ENCODE measurements around the gene RBKS. TPM values are rescaled to one million over a fixed set of nuclear protein-coding genes. Genes with fewer than 3 reads are reported as not detected.
A peak's percentile ranks its signal among the peaks of the same experiment; 100 is the strongest.

Gene RBKS
- total and polyA plus RNA-seq, 2 of the 13 experiments (the other 11 are each of a cell fraction or from before 2014, with no cell fraction given), result 7.7 to 8.3 TPM

DNA sequence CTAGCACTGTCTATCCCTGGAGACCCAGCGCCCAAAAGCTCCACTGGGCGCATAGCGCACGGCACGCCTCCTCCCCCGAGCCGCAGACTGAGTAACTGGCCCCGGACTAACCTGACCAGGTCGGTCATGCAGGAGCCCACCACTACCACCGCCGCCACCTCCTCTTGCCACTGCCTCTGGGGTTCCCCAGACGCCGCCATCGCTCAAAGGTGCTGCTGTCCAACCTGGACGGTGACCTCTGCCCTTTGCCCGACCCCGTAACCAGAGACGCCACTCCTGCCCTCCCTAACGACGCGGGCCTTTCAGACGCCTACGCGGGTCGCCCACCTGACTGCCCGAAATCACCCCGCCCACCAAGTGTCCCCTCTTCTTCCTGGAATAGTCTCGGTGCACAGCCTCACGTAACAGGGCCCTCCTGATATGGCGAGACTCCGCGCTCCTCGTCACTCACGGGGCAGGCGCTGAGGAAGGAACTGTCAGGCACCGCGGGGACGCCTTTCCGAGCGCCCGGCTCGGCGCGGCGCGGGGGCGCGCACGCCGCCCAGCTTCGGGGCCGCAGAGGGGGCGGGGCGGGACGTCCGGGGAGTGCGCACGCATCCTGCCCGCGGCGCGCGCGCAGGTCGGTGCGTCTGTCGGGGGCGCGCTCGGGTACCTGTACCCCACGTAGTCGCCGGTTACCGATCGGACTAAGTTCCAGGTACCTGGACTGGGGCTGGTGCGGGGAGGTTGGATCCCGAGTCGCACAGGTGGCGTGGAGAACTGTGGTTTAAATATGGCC lies at the start of gene RBKS, which contains the start of gene BABAM2 (continued):
- TF ChIP-seq ZNF207 (IDR thresholded peaks at IDR 0.05; ENCODE audit: borderline replicate concordance) (no peak), ZNF20 (CRISPR knock-in tag; IDR thresholded peaks at IDR 0.05) (no peak), E2F1 (CRISPR knock-in tag; IDR thresholded peaks at IDR 0.05) (no peak), FOXP1 (IDR thresholded peaks at IDR 0.05) (no peak), FOXP1 (CRISPR knock-in tag; IDR thresholded peaks at IDR 0.05) (peak; percentile 43), CBFB (CRISPR knock-in tag; IDR thresholded peaks at IDR 0.05) (peak; percentile 78; the same call in 1 of the 2 replicates), MAF1 (CRISPR knock-in tag; IDR thresholded peaks at IDR 0.05; ENCODE audit: borderline replicate concordance) (no peak), IRX3 (CRISPR knock-in tag; IDR thresholded peaks at IDR 0.05; ENCODE audit: borderline replicate concordance, low read depth) (peak; percentile 80), CREB3 (CRISPR knock-in tag; IDR thresholded peaks at IDR 0.05) (0 out of 2 replicates have a peak, but pooled peaks have one; percentile 33), ZNF7 (CRISPR knock-in tag; IDR thresholded peaks at IDR 0.05) (no peak), ZFP36 (IDR thresholded peaks at IDR 0.05; ENCODE audit: borderline replicate concordance, low read depth, low read length, partially characterized antibody) (no peak), ZFP90 (CRISPR knock-in tag; IDR thresholded peaks at IDR 0.05; ENCODE audit: borderline replicate concordance) (peak; percentile 71), ZFP41 (CRISPR knock-in tag; IDR thresholded peaks at IDR 0.05; ENCODE audit: borderline replicate concordance) (peak; percentile 96; the same call in 1 of the 2 replicates), ZNF432 (CRISPR knock-in tag; IDR thresholded peaks at IDR 0.05; ENCODE audit: borderline replicate concordance) (no peak), CREBL2 (CRISPR knock-in tag; IDR thresholded peaks at IDR 0.05; ENCODE audit: borderline replicate concordance) (peak; percentile 78; the same call in 1 of the 2 replicates), TRIM22 (IDR thresholded peaks at IDR 0.05) (no peak), ZNF446 (CRISPR knock-in tag; IDR thresholded peaks at IDR 0.05) (no peak)
- TF ChIP-seq, protein P1, sequence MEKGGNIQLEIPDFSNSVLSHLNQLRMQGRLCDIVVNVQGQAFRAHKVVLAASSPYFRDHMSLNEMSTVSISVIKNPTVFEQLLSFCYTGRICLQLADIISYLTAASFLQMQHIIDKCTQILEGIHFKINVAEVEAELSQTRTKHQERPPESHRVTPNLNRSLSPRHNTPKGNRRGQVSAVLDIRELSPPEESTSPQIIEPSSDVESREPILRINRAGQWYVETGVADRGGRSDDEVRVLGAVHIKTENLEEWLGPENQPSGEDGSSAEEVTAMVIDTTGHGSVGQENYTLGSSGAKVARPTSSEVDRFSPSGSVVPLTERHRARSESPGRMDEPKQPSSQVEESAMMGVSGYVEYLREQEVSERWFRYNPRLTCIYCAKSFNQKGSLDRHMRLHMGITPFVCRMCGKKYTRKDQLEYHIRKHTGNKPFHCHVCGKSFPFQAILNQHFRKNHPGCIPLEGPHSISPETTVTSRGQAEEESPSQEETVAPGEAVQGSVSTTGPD (CRISPR knock-in tag; IDR thresholded peaks at IDR 0.05), result no peak
- TF ChIP-seq, protein P2, sequence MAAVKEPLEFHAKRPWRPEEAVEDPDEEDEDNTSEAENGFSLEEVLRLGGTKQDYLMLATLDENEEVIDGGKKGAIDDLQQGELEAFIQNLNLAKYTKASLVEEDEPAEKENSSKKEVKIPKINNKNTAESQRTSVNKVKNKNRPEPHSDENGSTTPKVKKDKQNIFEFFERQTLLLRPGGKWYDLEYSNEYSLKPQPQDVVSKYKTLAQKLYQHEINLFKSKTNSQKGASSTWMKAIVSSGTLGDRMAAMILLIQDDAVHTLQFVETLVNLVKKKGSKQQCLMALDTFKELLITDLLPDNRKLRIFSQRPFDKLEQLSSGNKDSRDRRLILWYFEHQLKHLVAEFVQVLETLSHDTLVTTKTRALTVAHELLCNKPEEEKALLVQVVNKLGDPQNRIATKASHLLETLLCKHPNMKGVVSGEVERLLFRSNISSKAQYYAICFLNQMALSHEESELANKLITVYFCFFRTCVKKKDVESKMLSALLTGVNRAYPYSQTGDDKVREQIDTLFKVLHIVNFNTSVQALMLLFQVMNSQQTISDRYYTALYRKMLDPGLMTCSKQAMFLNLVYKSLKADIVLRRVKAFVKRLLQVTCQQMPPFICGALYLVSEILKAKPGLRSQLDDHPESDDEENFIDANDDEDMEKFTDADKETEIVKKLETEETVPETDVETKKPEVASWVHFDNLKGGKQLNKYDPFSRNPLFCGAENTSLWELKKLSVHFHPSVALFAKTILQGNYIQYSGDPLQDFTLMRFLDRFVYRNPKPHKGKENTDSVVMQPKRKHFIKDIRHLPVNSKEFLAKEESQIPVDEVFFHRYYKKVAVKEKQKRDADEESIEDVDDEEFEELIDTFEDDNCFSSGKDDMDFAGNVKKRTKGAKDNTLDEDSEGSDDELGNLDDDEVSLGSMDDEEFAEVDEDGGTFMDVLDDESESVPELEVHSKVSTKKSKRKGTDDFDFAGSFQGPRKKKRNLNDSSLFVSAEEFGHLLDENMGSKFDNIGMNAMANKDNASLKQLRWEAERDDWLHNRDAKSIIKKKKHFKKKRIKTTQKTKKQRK (IDR thresholded peaks at IDR 0.05; ENCODE audit: low read length), result no peak

Measured in HepG2 (cell line).